Mesendoderm (in vitro differentiated cells): ENCODE results near the gene LSM6.

Experiments
- DNase-seq: peaks from one replicate; pipeline ENCODE4 v3.0.0; 2013
- H2AK5ac ChIP-seq: 2 replicates; pipeline ENCODE4 v1.6.1; 2013; ENCODE audit warnings: low read length, inconsistent platforms
- H2BK120ac ChIP-seq: 2 replicates; pipeline ENCODE4 v1.6.1; 2013; ENCODE audit warnings: low read depth, mild to moderate bottlenecking, low read length, moderate library complexity, mixed read lengths
- H2BK15ac ChIP-seq: replicated peaks from 2 replicates; pipeline ENCODE4 v1.6.1; 2013; ENCODE audit warnings: low read depth, mild to moderate bottlenecking, moderate library complexity
- H2BK5ac ChIP-seq: 2 replicates; pipeline ENCODE4 v1.6.1; 2013; ENCODE audit warnings: low read length, inconsistent platforms
- H3K18ac ChIP-seq: 2 replicates; pipeline ENCODE4 v1.6.1; 2013; ENCODE audit warnings: mild to moderate bottlenecking, low read length, mixed read lengths
- H3K23ac ChIP-seq: one replicate; pipeline ENCODE4 v1.6.1; 2013; ENCODE audit warnings: low read length
- H3K27ac ChIP-seq: 2 replicates; pipeline ENCODE4 v1.5.1; 2013; ENCODE audit warnings: low read depth, mild to moderate bottlenecking, inconsistent platforms, low read length, moderate library complexity
- H3K27me3 ChIP-seq: 2 replicates; pipeline ENCODE4 v1.6.1; 2013; ENCODE audit warnings: low read length, control low read depth, mild to moderate bottlenecking, inconsistent platforms; ENCODE audit not compliant: insufficient read depth, poor library complexity
- H3K36me3 ChIP-seq: 2 replicates; pipeline ENCODE4 v1.6.1; 2013; ENCODE audit warnings: low read length, inconsistent platforms; ENCODE audit not compliant: control insufficient read depth, insufficient read depth
- H3K4ac ChIP-seq: one replicate; pipeline ENCODE4 v1.6.1; 2013; ENCODE audit warnings: low read depth, mild to moderate bottlenecking, low read length, moderate library complexity
- H3K4me1 ChIP-seq: 2 replicates; pipeline ENCODE4 v1.6.1; 2013; ENCODE audit warnings: low read depth, low read length, inconsistent platforms; ENCODE audit not compliant: control insufficient read depth
- H3K4me2 ChIP-seq: 2 replicates; pipeline ENCODE4 v1.6.1; 2013; ENCODE audit warnings: low read length
- H3K4me3 ChIP-seq: 2 replicates; pipeline ENCODE4 v1.5.1; 2013; ENCODE audit warnings: mild to moderate bottlenecking, low read length
- H3K56ac ChIP-seq: one replicate; pipeline ENCODE4 v1.6.1; 2013; ENCODE audit warnings: low read length
- H3K79me1 ChIP-seq: 2 replicates; pipeline ENCODE4 v1.6.1; 2013; ENCODE audit warnings: low read length, inconsistent platforms
- H3K79me2 ChIP-seq: 2 replicates; pipeline ENCODE4 v1.6.1; 2013; ENCODE audit warnings: mild to moderate bottlenecking, low read length; ENCODE audit not compliant: control insufficient read depth, insufficient read depth
- H3K9ac ChIP-seq: 2 replicates; pipeline ENCODE4 v1.6.1; 2013; ENCODE audit warnings: low read length, inconsistent platforms
- H4K5ac ChIP-seq: one replicate; pipeline ENCODE4 v1.6.1; 2013; ENCODE audit warnings: low read length
- H4K8ac ChIP-seq: one replicate; pipeline ENCODE4 v1.6.1; 2013; ENCODE audit warnings: low read depth, mild to moderate bottlenecking, control low read depth, low read length, moderate library complexity
- WGBS: extraction: QIAGEN DNeasy Blood & Tissue Kit; methylation state at CpG from one replicate; pipeline ENCODE4 v1.1.7; 2013; ENCODE audit warnings: low lambda C conversion rate, missing lambda C conversion rate; ENCODE audit not compliant: insufficient coverage; ENCODE audit errors: extremely low coverage; 5-methylcytosine and 5-hydroxymethylcytosine counted together

The LSM6 gene

DNA sequence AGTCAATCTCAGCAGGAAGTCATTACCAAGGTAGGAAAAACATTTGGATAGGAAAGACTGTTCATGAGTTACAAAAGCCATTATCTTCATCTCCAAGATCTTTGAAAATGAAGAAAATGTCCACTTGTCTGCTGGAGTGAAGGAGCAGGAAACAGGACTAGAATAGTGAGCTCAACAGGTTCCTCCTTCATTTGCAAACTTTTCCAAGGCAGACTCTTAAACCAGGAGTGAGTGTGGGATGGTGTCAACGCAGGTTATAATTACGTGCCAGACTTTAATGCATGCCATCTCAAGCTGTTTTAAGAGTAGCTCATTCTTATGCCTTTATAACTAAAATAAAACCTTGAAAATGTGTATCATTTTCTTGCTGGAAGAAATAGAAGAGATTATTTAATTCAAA is 35.4 kb downstream of the LSM6 start:
- Histone ChIP-seq H3K23ac (no peak overlapping the region), H3K9ac (no peak overlapping the region)
- whole genome bisulfite sequencing = no CpG with 5 or more reads among the region's 2 CpGs

DNA sequence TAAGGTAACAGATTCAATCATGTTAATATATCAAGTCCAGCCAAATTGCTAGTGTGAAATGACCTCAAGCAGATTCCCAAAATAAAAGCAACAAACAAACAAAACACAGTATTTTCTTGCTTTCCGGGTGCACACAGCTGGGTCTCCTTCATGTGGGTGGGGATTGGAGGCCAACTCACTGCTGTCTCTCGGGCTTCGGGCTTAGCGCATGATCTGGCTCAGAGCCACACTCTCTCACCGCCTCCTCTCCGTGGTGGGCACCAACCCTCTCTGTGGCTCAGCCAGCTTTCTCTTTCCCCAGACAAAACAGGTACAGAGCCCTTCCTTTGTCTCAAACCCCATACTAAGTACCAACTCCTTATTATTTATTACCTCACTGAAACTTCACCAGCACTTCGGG is 35.9 kb downstream of the LSM6 start:
- Histone ChIP-seq H4K8ac (no peak overlapping the region), H2BK15ac (no peak overlapping the region), H3K27me3 (no peaks in the 10 kb centered on the region), H2AK5ac (no peak overlapping the region), H2BK5ac (no peak overlapping the region), H3K4me3 (no peak overlapping the region), H3K18ac (no peak overlapping the region), H4K5ac (no peak overlapping the region), H3K23ac (no peak overlapping the region), H3K36me3 (no peaks in the 10 kb centered on the region), H2BK120ac (no peak overlapping the region), H3K4me1 (no peaks in the 10 kb centered on the region), H3K79me1 (no peaks in the 10 kb centered on the region), H3K4ac (no peak overlapping the region), H3K79me2 (no peaks in the 10 kb centered on the region), H3K4me2 (no peak overlapping the region), H3K9ac (no peak overlapping the region), H3K56ac (no peak overlapping the region), H3K27ac (no peak overlapping the region)
- DNase-seq = no peak
- WGBS = no CpG with 5 or more reads among the region's 7 CpGs

More for the DNA sequence above, 35.4 kb downstream of the LSM6 start:
- Histone ChIP-seq H3K56ac (no peak overlapping the region), H3K4me3 (no peak overlapping the region), H3K4me2 (no peak overlapping the region), H3K4me1 (no peaks in the 10 kb centered on the region), H3K27me3 (no peaks in the 10 kb centered on the region), H3K27ac (no peak overlapping the region), H3K79me1 (no peaks in the 10 kb centered on the region), H2AK5ac (no peak overlapping the region), H2BK120ac (no peak overlapping the region), H3K18ac (no peak overlapping the region), H3K79me2 (no peaks in the 10 kb centered on the region), H3K4ac (no peak overlapping the region), H3K36me3 (no peaks in the 10 kb centered on the region), H4K5ac (no peak overlapping the region), H2BK15ac (no peak overlapping the region), H2BK5ac (no peak overlapping the region), H4K8ac (no peak overlapping the region)
- DNase-seq = no peak

DNA sequence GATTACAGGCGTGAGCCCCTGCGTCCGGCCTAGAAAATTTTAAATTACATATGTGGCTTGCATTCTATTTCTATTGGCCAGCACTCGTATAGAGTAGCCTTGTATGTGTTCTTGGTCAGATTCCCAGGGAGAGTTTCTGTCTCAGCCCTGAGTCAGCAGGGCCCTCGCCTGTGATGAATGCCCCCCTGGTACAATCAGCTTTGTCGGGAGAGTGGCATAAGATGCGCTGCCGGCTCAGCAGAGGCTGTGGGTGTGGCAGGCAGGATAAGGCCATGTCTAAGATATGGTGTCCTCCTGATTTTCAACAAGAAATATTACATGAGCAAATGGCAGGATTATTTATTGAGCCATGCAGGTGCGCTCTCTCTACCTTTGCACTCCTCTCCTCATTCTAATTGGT is 37.3 kb downstream of the LSM6 start:
- WGBS = no CpG with 5 or more reads among the region's 9 CpGs
- no peak overlapping the region for H3K4me2 ChIP-seq
- no peak overlapping the region for H3K18ac ChIP-seq
- no peak overlapping the region for H3K27ac ChIP-seq
- H3K36me3 ChIP-seq = no peaks in the 10 kb centered on the region
- no peak overlapping the region for H2BK15ac ChIP-seq
- H2AK5ac ChIP-seq = no peak overlapping the region
- H3K56ac ChIP-seq = no peak overlapping the region
- no peaks in the 10 kb centered on the region for H3K27me3 ChIP-seq
- no peak overlapping the region for H2BK120ac ChIP-seq
- no peaks in the 10 kb centered on the region for H3K79me2 ChIP-seq
- no peak overlapping the region for H3K9ac ChIP-seq
- no peak for DNase-seq
- no peak overlapping the region for H4K8ac ChIP-seq
- no peak overlapping the region for H2BK5ac ChIP-seq
- H4K5ac ChIP-seq = no peak overlapping the region
- no peak overlapping the region for H3K4me3 ChIP-seq
- H3K4ac ChIP-seq = no peak overlapping the region
- no peak overlapping the region for H3K23ac ChIP-seq
- H3K79me1 ChIP-seq = no peaks in the 10 kb centered on the region
- no peaks in the 10 kb centered on the region for H3K4me1 ChIP-seq

DNA sequence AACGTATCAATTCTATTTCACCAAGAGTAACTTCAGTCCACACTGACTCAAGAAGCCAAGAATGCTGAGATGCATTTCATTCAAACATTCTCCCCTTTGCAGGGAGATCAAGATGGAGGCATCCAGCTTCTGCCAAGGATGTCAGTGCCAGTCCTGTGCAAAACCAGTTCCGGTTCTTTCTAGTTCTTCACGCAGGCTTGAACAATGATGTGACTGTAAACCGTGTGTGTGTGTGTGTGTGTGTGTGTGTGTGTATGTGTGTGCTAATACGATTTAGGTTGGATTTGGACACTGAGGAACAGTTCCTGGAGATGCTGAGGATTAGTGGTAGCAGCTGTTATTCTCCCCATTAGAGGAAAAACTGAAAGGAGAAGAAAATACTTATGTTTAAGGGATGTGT is 38.7 kb downstream of the LSM6 start, which contains the start of gene REELD1:
TSS of gene REELD1 (plus strand) at position 301 of the 400 bp plus-strand sequence. CDS start 2,415 bp downstream, outside the sequence.
- Histone ChIP-seq H3K23ac (no peak within 1 kb of the TSS), H3K9ac (no peak within 1 kb of the TSS), H3K27me3 (no peaks in the 10 kb centered on the region), H3K56ac (no peak within 1 kb of the TSS), H3K4me2 (no peak within 1 kb of the TSS), H3K4me3 (no peak within 1 kb of the TSS), H3K4me1 (no peaks in the 10 kb centered on the region), H4K8ac (no peak within 1 kb of the TSS), H3K4ac (no peak within 1 kb of the TSS), H3K18ac (no peak within 1 kb of the TSS), H2AK5ac (no peak within 1 kb of the TSS), H2BK15ac (no peak within 1 kb of the TSS), H3K79me1 (no peaks in the 10 kb centered on the region), H3K79me2 (no peaks in the 10 kb centered on the region), H3K36me3 (no peaks in the 10 kb centered on the region), H3K27ac (no peak within 1 kb of the TSS), H2BK5ac (no peak within 1 kb of the TSS), H4K5ac (no peak within 1 kb of the TSS), H2BK120ac (no peak within 1 kb of the TSS)
- DNase-seq = no peak
- WGBS = no CpG with 5 or more reads among the region's 5 CpGs

DNA sequence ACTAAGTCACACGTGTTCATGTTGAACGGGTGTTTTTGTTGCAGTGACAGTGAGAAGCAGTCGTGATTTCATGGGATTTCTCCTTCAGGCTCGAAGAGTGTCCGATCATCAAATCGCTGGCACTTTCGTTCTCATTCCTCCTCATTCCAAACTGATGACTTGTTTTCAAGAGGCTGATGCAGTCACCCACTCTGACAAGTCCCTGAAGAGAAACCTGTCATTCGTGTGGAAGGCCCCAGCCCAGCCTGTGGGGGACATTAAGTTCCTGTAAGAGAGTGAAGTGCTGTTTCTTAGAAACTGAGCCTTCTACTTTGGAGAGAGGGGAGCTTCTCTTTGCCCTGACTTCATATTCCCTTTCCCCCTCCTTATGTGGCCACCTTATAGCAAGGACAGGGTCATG is 46.8 kb downstream of the LSM6 start:
- DNase-seq = peak; percentile 53

DNA sequence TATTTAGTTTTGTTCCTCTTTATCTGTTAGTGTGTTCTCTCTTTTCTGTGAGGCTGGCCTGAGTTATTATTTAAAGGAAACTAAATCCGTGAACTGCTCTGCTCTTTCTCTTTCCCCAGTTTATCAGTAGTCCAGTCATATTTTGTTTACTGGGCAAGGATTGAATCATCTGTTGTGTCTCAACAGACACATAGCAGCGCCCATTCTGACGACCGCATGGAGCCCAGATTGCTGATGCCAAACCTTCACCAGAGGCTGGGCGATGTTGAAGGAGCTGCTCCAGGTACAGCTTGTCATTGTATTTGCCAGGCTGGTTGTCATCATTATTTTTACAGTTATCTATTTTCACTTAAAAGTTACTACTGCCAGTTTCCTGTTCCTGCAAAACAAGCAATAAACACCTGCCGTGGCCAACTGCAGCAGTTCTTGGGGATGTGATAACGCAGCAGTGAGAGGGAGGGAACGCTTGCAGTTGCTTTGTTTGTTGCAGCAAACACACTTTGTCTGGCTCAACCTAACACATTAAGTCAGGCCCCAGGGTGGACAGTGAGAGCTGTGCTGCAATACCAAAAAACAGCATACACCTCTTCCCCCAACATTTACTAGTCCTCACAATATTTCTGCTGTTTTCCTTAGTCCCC is 48.9 kb downstream of the LSM6 start:
- no peaks in the 10 kb centered on the region for H3K27me3 ChIP-seq
- no peaks in the 10 kb centered on the region for H3K79me1 ChIP-seq
- no peak overlapping the region for H3K56ac ChIP-seq
- H2BK15ac ChIP-seq = no peak overlapping the region
- H2BK120ac ChIP-seq = no peak overlapping the region
- no peak overlapping the region for H3K4me3 ChIP-seq
- no peak overlapping the region for H4K8ac ChIP-seq
- H3K79me2 ChIP-seq = no peaks in the 10 kb centered on the region
- DNase-seq = no peak
- no peak overlapping the region for H3K23ac ChIP-seq
- H3K36me3 ChIP-seq = no peaks in the 10 kb centered on the region
- H3K4ac ChIP-seq = no peak overlapping the region
- H2BK5ac ChIP-seq = no peak overlapping the region
- no peak overlapping the region for H3K18ac ChIP-seq
- no peak overlapping the region for H3K4me2 ChIP-seq
- no peak overlapping the region for H3K9ac ChIP-seq
- no peak overlapping the region for H4K5ac ChIP-seq
- H3K4me1 ChIP-seq = no peaks in the 10 kb centered on the region
- no CpG with 5 or more reads among the region's 8 CpGs for WGBS
- H3K27ac ChIP-seq = no peak overlapping the region
- no peak overlapping the region for H2AK5ac ChIP-seq

More for the DNA sequence above, 46.8 kb downstream of the LSM6 start:
- Histone ChIP-seq H3K27ac (no peak overlapping the region), H3K4me3 (no peak overlapping the region), H2BK15ac (no peak overlapping the region), H3K4ac (no peak overlapping the region), H3K36me3 (no peaks in the 10 kb centered on the region), H3K4me1 (no peaks in the 10 kb centered on the region), H3K79me2 (no peaks in the 10 kb centered on the region), H3K27me3 (no peaks in the 10 kb centered on the region), H3K18ac (no peak overlapping the region), H4K8ac (no peak overlapping the region), H2BK5ac (no peak overlapping the region), H3K79me1 (no peaks in the 10 kb centered on the region), H3K4me2 (no peak overlapping the region), H3K23ac (no peak overlapping the region), H2AK5ac (no peak overlapping the region), H2BK120ac (no peak overlapping the region), H4K5ac (no peak overlapping the region), H3K56ac (no peak overlapping the region), H3K9ac (no peak overlapping the region)
- WGBS = no CpG with 5 or more reads among the region's 8 CpGs
